GM21786 (cell line): Measurements from ENCODE around the gene PDE4D.

Experiments
- ATAC-seq: cut with Tn5 transposase; IDR thresholded peaks from one replicate; pipeline ENCODE4 v1.9.1; 2021; ENCODE audit not compliant: unreplicated experiment

PDE4D gene

DNA sequence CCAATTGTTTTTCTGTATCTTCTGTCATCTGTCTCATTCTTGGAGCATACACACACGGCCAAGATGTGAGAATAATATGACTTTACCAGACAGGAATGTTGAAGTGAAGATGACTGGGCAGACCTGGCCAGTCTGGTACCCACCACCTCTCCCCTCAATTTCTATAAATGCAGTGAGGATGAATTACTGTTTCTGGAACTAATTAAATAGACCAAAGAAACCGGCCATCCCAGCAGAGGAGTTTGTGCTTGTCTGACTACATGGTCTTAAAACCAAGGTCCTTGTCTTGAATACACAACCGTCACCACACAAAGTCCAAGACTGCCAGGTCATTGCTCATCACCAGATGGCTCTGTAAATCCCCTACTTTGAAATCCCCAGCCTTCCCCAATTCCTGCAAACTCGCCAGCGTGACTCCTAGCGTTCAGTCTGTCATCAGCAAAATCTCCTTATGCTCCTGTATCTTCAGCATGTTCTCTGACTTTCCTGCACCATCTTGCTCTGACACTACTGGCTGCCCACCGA is 147.2 kb downstream of the PDE4D start:
- no peak for ATAC-seq

DNA sequence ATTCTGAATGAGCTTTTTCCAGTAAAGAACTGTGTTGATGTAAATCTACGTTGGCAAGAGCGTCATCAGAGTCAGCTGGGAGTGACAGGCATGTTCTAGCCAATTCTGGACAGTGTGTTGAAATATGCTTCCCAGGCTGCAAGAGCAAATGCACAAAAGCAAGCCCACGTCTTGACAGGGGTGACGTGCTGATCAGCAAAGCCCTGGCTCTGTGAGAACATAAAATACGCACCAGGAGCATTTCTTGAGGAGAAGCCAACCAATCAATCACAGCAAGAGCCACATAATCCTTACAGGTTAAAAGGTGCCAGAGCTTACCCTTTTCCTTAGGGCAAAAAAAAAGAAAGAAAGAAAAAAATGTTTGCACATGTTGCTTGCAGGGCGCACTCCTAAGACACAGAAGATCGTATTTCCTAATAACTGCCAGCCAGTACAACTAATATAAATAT is 148.1 kb downstream of the PDE4D start:
- ATAC-seq: no peak

DNA sequence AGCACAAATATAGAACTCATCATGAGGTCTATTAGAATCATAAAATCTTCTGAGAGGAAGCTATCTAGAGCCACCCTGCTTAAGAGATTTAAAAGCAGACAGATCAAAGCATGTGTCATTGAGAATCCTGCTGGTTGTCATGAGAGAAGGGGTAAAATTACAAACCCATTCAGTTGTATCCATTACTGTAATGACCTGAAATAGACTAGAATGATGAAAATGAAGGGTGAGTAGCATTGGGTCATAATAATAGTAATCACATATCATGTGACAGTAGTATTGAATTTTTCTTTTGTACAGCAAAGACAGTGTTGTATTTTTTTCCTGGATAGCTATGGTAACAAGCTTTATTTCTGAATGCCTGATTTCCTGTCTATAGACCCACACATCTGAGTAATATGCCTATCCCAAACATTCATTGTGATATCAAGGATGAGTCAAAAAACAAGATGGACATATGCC is 149.0 kb downstream of the PDE4D start:
- no peak for ATAC-seq

DNA sequence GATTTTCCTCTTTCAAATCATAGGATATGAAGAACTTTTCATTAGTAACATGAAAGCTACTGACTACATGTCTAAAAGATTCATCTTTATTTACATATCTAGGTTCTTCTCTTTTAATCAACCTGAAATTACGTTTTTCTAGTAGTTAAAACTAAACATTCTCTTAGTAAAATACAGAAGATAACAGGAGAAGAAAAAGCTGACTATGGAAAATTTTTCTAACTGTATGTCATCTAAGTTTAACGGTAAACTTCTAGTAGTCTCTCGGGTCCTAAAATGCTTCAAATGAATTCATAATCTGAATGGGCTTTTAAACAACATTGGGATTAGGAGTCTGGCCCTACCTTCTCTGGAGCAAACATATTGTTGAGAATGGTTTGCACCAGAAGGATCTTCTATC is 151.9 kb downstream of the PDE4D start:
- ATAC-seq: no peak

DNA sequence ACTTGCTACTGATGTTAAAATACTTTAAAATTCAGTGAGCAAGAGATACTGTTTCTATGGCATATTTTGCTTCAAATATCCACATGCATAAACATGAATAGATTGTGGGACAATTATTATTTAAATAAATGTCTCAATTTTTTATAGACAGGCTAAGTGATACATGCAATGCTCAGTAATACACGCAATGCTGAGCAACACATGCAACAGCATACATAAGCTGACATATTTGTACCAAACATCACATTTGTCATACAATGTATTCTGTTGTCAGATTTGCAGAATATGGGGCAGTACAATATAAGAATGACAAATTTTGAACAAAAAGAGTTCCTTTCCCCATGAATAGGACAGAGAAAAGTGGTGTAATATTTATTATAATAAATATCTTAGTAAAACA is 155.5 kb downstream of the PDE4D start:
- ATAC-seq: no peak

DNA sequence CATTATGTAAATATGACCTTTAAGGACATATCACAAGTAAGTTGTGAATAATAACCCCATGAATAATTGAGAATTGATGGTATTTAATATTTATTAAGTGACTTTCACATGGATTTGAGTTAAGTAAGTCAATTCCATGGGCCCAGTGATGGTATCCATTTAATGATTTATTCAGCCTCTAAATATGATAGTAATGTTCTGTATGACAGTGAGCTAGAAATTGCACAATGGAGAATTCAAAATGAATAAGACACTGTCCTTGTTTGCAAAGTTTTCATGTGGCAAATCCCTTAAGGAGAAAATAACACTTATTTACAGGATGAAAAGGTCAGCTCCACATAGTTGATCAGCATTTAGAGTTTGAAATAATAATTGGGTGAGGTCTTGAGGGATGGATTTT is 160.7 kb downstream of the PDE4D start:
- no peak for ATAC-seq

DNA sequence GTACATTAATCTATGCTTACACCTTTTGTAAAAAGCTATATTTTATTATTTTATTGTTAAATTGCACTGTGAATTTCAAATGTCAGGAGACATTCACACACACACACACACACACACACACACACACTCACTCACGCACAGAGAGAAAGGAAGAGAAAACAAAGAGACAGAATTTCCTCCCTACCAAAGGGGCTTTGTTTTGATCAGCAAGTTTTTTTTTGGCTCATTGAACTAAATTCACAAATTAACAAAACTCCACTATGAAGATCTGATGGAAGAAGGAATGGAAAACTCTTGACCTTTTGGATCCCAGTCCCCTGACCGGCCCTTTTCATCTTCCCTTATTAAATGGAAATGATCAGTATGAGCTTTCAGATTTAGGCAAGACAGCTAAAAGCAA is 161.2 kb downstream of the PDE4D start:
- no peak for ATAC-seq

DNA sequence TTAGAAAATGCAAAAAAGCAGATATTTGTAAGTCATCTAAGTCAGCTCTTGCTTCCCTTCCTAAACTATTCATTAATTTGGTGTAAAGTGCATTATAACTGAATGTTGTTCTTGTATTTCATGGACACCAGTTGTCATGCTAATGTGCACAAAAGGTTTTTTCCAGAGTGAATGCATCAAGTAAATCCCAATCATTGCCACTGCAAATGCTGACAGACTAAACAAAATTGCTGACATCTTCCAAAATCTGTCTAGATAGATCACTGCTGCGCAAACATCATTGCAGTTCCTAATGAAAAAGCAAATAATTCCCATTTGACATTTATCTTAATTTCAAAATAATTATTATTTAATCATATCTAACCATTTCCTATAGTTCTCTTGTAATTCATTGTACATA is 161.7 kb downstream of the PDE4D start:
- ATAC-seq: no peak

DNA sequence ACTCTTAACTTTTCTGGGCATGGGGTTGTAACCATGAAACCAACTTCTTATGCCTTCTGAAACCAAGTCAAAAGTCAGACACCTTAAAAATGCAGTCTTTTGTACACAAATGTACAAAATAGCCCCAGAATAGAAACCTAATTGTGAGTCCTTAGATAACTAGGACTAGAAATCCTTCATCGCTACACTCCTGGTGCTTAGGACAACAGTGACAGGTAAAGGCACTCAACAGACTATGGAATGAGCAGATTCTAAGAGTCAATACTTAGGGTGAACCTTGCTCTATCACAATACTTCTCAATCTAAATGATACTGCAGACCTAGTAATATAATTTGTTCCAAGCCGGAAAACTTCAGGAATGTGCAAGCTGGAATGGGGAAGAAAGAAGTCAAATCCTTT is 163.7 kb downstream of the PDE4D start:
- no peak for ATAC-seq

DNA sequence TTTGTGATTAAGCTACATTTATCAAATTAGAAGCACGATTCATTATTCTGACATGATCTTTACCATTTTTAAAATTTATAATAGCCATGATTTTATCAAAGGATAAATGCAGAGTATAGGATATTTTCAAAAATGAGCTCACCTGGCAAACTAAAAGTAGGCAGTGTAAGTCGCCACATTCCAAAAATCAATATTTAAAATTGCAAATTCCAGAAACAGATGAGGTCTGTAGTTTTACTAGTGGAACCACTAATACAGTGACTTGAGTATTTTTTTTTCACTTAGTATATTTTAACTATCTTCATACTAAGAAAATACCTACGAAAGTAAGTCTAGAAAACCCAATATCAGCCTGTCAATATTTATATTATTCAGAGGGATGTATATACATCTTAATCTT is 164.2 kb downstream of the PDE4D start:
- no peak for ATAC-seq

DNA sequence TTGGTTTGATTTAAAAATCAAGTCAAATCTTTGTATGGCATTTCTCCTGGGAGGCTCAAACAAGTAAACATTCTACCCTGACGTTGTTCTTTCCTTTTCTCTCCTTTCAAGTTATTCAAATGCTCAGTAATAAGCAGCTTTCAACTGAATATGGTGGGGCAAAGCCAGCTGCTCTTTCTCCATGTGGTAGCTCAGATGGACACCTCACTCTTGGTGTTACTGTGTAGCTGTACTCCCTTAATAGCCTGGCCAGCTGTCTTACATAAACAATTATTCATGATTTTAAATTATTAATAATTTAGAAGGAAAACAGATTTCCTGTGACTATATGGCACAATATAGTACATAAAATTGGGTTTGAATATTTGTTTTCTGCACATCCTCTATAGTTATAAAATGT is 165.2 kb downstream of the PDE4D start:
- no peak for ATAC-seq

DNA sequence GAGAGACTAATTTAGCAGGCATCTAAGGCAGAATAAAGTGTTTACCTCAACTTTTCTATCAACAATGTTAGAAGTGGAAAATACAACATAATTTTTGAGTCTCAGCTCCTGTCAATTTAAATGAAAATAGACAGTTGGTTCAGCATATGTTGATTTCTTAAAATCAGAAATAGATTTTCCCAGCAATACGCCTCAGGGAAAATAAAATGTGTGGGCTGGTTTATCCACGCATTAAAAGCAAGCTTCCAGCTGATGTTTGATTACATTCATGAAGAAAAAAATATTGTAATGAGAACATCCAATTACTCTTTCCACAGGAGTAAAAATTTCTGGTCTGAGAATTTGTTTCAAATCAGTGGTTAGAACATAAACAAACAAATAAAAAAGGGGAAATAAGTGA is 166.3 kb downstream of the PDE4D start:
- no peak for ATAC-seq

DNA sequence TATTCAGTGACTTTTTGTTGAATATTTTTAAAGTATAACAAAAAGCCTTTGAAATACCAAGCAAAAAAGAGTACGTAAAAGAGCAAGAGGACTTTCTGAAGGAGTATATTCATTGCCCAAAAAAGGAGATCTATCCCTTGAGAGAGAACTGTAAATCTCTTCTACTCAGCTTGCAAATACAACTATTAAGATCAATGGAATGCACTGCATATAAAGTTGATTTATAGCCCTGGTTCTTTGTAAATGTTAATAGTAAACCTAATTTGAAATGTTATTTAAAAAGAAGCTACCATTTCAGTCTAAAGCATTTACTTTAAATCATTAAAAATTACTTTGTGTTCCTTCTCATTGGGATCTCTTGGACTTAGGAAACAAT is 168.1 kb downstream of the PDE4D start:
- no peak for ATAC-seq

DNA sequence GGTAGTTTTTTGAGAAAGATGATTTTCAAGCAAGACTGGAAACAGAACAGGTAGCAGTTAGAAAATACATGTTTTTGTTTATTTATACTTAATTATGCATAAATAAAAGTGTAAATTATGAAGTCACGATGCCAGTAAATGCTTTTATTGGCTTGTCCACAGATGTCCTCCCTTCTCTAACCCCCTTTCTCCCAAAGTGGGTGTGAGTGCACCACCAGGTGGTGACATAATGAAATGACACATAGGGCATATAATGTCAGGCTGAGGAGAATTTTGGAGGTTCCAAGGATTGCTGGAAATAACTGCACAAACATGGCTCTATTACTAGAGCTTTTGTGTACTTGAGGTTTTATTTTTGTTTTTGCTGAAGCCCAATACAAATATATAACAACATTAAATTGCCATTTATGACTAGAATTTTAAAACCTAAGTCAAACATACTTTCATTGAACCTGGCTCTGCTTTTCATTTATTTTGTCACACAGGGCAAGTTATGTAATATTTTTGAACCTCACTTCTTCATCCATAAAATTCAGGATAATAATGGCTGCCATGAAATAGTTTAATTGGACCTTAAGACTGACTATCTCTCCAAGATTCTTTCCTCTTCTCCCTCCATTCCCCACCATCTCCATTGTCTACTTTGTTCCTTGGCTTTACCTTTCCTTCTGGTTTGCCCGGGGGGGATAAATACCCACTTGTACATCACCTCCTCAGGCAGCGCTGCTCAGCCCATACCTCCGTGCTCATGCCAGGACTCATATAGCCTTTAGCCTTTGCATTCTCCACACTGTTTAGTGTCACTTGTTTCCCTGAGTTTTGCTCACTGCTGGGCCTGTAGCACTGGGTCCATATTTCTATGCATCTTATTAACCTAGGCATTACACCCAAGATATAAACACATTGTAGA is 168.8 kb downstream of the PDE4D start:
- peak; percentile 83 for ATAC-seq

DNA sequence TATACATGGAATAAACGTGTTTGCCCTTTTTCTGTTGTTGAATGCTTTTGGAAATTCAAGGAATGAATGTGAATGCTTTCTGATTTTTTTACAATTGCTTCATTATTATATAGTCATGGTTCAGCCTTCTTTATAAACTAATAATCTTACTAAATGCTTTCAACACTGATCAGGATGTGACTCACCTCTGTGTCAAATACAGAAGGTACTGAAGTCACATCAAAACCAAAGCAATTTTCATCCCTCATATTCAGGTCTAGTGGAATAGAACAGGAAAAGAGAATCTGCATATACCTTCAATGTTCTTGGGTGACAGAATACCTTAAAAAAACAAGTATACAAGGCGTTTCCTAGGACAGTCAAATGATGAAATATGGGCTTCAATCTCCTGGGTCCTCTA is 170.7 kb downstream of the PDE4D start:
- no peak for ATAC-seq

DNA sequence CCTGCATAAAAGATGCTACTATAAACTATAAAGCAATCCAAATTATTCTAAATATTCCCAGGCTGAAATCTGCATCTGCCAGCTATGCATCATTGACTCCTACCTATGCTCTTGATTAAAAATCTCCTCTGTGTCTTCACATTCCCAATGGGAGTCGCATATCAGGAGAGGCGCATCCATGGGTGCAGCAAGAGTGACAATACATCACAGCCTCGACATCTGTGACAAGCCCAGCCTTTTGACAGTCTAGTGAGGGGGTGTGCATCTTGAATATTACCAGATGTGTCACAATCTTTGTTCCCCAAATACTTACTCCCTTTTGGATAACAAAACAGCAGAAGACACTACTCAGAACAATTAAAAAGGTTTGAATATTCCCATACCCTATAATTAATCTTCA is 171.8 kb downstream of the PDE4D start:
- ATAC-seq: no peak

DNA sequence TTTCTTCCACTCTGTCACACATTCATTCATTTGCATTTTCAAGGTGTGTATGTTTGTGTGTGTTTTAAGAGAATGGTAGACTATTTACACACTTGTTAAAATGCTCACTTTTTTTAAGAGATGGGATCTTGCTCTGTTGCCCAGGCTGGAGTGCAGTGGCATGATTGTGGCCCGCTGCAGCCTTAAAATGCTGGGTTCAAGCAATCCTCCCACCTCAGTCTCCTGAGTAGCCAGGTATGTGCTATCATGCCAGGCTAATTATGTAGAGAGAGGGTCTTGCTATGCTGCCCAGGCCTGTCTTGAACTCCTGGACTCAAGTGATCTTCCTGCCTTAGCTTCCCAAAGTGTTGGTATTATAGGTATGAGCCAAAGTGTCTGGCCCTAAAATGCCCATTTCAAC is 173.5 kb downstream of the PDE4D start:
- no peak for ATAC-seq

DNA sequence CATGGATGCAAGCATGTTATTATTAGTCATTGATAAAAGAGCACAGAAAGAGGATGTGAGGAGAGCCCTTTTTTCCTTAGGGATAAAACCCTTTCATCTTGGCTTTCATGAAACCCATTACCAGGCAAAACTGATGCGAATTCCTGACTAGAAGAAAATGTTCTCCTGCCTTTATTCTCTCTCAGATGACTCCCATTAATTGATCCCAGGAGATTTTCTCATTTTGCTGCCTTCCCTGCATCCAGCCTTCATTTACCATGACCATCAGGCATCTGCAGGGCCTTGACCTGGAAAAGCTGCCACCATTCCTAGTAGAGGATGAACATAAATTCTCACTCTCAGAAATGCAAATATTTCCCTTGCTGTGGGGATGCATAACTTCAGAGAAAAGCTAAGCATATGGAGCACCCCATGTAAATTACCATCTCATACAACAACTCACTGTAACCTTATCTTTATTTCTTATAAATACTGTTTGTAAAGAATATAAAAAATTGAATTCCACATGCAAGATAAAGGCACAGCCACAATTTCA is 176.5 kb downstream of the PDE4D start:
- ATAC-seq: no peak

DNA sequence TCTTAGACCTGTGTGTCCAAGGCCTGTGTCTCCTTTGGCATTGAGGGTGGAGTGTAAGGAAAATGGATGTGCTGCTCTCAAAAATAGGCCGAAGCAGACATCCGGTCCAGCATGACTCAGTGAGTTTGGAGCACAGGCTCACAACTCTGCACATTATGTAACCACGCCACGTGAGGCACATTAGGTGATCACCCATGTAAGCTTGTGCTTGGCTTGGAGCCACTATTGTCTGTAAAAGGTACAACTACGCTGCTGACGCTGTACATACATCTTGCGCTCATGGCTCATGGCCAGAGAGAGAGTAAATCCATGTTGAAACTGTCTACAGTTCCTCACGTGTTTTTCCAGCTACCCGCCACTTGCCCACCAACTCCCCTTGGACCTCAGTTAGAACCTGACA is 177.5 kb downstream of the PDE4D start:
- no peak for ATAC-seq

DNA sequence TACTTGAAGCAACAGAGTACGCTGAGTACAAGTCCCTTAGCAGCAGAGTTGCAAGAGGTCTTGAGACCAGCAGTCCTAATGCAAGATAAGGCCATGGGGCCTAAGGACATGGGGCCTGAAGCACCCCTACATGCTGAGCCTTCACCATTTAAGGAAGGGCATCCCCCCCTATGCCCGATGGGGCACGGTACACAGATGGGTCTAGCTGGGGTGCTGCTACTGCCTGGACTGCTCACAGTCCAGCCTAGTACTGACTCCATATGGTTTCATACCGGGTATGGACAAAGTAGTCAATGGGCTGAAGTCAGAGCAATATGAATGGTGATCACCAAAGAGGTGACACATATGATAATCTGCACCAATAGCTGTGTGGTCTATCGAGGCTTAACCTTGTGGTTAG is 178.3 kb downstream of the PDE4D start:
- no peak for ATAC-seq

DNA sequence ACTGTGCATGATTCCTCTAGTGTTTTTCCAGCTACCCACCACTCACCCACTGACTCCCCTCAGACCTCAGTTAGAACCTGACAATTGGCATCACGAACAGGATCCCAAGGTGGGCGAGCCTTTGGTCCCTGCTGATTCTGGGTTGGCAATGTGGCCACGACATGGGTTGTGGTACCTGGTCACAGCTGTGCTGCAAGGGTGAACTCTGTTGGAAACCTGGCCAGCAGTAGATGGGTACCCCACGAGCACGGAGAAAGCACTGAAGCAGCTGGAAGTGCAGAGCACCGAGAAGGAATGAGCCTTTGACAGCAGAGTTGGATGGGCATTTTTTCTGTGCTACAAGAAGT is 180.1 kb downstream of the PDE4D start:
- no peak for ATAC-seq

DNA sequence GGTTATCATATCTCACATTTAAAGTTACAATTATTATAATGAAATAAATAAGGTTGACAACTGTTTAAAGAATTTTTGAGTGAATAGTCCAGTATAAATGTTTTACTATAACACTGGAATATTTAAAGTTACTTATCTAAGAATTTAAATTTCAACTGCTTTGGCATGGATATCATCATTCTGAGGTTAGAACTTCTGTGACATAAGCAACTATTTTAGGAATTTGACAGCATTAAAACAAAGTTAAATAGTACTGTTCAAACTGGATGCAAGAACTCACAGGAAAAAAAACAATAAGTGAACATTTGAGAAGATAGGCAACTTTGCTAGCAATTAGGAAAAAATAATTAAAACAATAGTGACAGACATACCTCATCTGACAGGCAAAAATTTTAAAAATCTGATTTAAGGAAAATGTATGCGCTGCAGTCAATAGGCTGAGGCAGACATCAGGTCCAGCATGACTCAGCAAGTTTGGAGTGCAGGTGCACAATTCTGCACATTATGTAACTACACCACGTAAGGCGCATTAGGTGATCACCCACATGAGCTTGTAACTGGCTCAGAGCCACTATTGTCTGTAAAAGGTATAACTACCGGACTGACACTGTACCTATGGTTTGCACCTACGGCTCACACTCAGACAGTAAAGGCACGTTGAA is 180.6 kb downstream of the PDE4D start:
- ATAC-seq: no peak
